Left ventricle myocardium inferior (tissue), 1 donor: Measurements from ENCODE around the gene NHLH1. TPM values are rescaled to one million over a fixed set of nuclear protein-coding genes. Genes with fewer than 3 reads are reported as not detected.

ENCODE experiments used
- DNase-seq: peaks from one replicate; pipeline ENCODE4 v3.0.0-alpha.2; 2020
- H3K27ac ChIP-seq: fragments of 200-600 bp; replicated peaks from 2 replicates; pipeline ENCODE4 v1.8.0; 2021
- H3K27me3 ChIP-seq: fragments of 200-600 bp; 2 replicates; pipeline ENCODE4 v1.8.0; 2021; ENCODE audit warnings: low read depth
- H3K36me3 ChIP-seq: fragments of 200-600 bp; 2 replicates; pipeline ENCODE4 v1.8.0; 2021
- H3K4me1 ChIP-seq: fragments of 200-600 bp; 2 replicates; pipeline ENCODE4 v1.8.0; 2021
- H3K4me3 ChIP-seq: fragments of 200-600 bp; 2 replicates; pipeline ENCODE4 v1.8.0; 2021; ENCODE audit warnings: mild to moderate bottlenecking, moderate library complexity
- H3K9me3 ChIP-seq: fragments of 200-600 bp; replicated peaks from 2 replicates; pipeline ENCODE4 v1.8.0; 2021
- CTCF ChIP-seq: fragments of 200-600 bp; IDR thresholded peaks from 2 replicates; pipeline ENCODE4 v1.8.0; 2021; ENCODE audit warnings: antibody characterized with exemption, mild to moderate bottlenecking, borderline replicate concordance
- intact Hi-C: fragments of 100-400 bp; cut with micrococcal nuclease; formaldehyde crosslinking; loops from one replicate; pipeline ENCODE4 v1.11.0; 2022
- total RNA-seq: library from RNA; stranded (reverse); fragmentation: NEBNext Ultra II Directional; extraction: Animal tissue kit (Norgen Biotek cat#: 25700); gene quantifications from one replicate; pipeline ENCODE4 v1.2.1, GENCODE V29; 2021
- donor health status: DM: no; HTN: yes; CAD: no; lungs with severe emphysema.

The NHLH1 gene
- total RNA-seq, 1 donor from 2014 or later: not detected

- no peak for DNase-seq
- Histone ChIP-seq H3K9me3 (no peaks in the 10 kb centered on the region), H3K27ac (no peak overlapping the region), H3K4me1 (peaks cover 22% of the 10 kb centered on the region), H3K27me3 (no peaks in the 10 kb centered on the region), H3K4me3 (no peak overlapping the region), H3K36me3 (no peaks in the 10 kb centered on the region)
- intact Hi-C loops: no loop called here
- TF ChIP-seq CTCF: no peak
These were observed 41.2 kb downstream of the NHLH1 start for GRCh38 chr1:160407839-160408801.

GRCh38 chr1:160408864-160409263, 42.0 kb downstream of the NHLH1 start:
- no peaks in the 10 kb centered on the region for H3K9me3 ChIP-seq
- H3K4me1 ChIP-seq: peaks cover 15% of the 10 kb centered on the region
- no peak for TF ChIP-seq CTCF
- intact Hi-C loops: no loop called here
- H3K36me3 ChIP-seq: no peaks in the 10 kb centered on the region
- DNase-seq: no peak
- no peaks in the 10 kb centered on the region for H3K27me3 ChIP-seq
- H3K27ac ChIP-seq: no peak overlapping the region
- H3K4me3 ChIP-seq: no peak overlapping the region

GRCh38 chr1:160409486-160409885, 42.6 kb downstream of the NHLH1 start:
- Histone ChIP-seq H3K9me3 (no peaks in the 10 kb centered on the region), H3K4me1 (peaks cover 9% of the 10 kb centered on the region), H3K27me3 (no peaks in the 10 kb centered on the region), H3K27ac (no peak overlapping the region), H3K36me3 (no peaks in the 10 kb centered on the region), H3K4me3 (no peak overlapping the region)
- intact Hi-C loops: no loop called here
- no peak for TF ChIP-seq CTCF
- no peak for DNase-seq

- no peak for TF ChIP-seq CTCF
- Histone ChIP-seq H3K4me3 (no peak overlapping the region), H3K9me3 (no peaks in the 10 kb centered on the region), H3K4me1 (peaks cover 3% of the 10 kb centered on the region), H3K36me3 (no peaks in the 10 kb centered on the region), H3K27ac (no peak overlapping the region), H3K27me3 (no peaks in the 10 kb centered on the region)
- intact Hi-C loops: no loop called here
- no peak for DNase-seq
These were observed 43.6 kb downstream of the NHLH1 start for GRCh38 chr1:160410406-160411005.

GRCh38 chr1:160411271-160412027, 44.6 kb downstream of the NHLH1 start:
- Histone ChIP-seq H3K4me1 (peaks cover 3% of the 10 kb centered on the region), H3K27me3 (no peaks in the 10 kb centered on the region), H3K4me3 (no peak overlapping the region), H3K27ac (no peak overlapping the region), H3K36me3 (no peaks in the 10 kb centered on the region), H3K9me3 (no peaks in the 10 kb centered on the region)
- no peak for DNase-seq
- no peak for TF ChIP-seq CTCF
- intact Hi-C loops: no loop called here
